T-helper 17 cell (primary cell): ENCODE results near the gene PUS10. TPM values are rescaled to one million over a fixed set of nuclear protein-coding genes. Genes with fewer than 3 reads are reported as not detected.
A peak's percentile ranks its signal among the peaks of the same experiment; 100 is the strongest.
"Not testable (repeated sequence)": the region's sequence is repeated elsewhere in the genome, so short reads cannot be mapped to it uniquely, and the experiment has no call there.

Experiments used
- ATAC-seq: fragments of 150-1000 bp; cut with Tn5 transposase; 2 replicates; pipeline ENCODE4 v1.10.0; 2021; ENCODE audit warnings: mild to moderate bottlenecking, moderate library complexity
- DNase-seq, 3 donors: peaks; one replicate each; pipeline versions ENCODE4 v3.0.0 to v3.0.0-alpha.2; 2020 to 2021
- H3K9me3 ChIP-seq: one replicate; pipeline ENCODE4 v1.7.0; 2013; ENCODE audit warnings: low read length, mild to moderate bottlenecking; ENCODE audit not compliant: control insufficient read depth, poor library complexity, severe bottlenecking
- H3K27ac Mint-ChIP-seq: one replicate; pipeline ENCODE4 v1.8.0; 2022; ENCODE audit warnings: mild to moderate bottlenecking, moderate library complexity, mixed read lengths
- H3K27me3 Mint-ChIP-seq: one replicate; pipeline ENCODE4 v1.8.0; 2022; ENCODE audit warnings: mixed read lengths
- H3K36me3 Mint-ChIP-seq: one replicate; pipeline ENCODE4 v1.8.0; 2022; ENCODE audit warnings: low read depth, mixed read lengths
- H3K4me1 Mint-ChIP-seq: one replicate; pipeline ENCODE4 v1.8.0; 2022; ENCODE audit warnings: mild to moderate bottlenecking, mixed read lengths
- H3K4me3 Mint-ChIP-seq: one replicate; pipeline ENCODE4 v1.8.0; 2022; ENCODE audit warnings: mild to moderate bottlenecking, moderate library complexity, mixed read lengths
- total RNA-seq, 4 donors: library from RNA in 2 of 4; stranded (reverse) in 2 of 4; gene quantifications; one replicate each; pipeline ENCODE4 v1.2.3 and lab custom pipeline; 2022 to 2026

PUS10 gene
- total RNA-seq, 2 donors from 2014 or later = 3.2 to 4.2 TPM

DNA sequence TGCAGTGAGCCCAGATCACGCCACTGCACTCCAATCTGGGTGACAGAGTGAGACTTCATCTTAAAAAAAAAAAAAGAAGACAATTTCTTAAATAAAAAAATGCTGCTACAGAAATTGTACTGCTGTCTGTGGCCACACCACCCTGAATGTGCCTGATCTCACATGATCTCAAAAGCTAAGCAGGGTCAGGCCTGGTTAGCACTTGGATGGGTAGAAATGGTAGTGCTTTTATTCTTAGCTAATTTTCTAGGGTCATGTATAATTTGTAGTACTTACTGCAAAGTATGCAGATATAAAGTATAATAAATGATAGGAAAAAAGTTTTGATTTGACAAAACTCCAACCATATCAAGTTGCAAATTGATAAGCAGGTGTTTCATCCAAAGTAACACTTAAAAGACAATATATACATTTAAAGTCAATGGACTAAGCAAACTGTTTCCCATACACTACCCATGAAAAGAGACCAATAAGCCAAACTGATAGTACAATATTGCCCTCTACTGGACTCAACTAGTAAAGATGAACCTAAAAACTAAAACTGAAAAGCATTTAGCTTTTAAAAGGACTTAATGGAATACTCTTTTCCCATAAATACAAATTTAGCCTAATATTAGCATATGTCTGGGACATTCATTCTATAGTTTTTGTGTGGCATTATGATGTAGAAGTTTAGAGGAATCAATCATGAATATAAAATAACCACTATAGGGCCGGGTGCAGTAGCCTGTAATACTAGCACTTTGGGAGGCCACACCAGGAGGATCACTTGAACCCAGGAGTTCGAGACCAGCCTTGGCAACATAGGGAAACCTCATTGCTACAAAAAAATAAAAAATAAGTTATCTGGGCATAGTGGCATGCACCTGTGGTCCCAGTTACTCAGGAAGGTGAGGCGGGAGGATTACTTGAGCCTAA, 19.2 kb downstream of the PUS10 start:
- no peaks in the 10 kb centered on the region for H3K9me3 ChIP-seq
- Mint-ChIP-seq H3K27ac (no peak overlapping the region), H3K27me3 (no peaks in the 10 kb centered on the region), H3K4me1 (peaks cover 2% of the 10 kb centered on the region), H3K4me3 (no peak overlapping the region), H3K36me3 (no peaks in the 10 kb centered on the region)
- peak; percentile 84 for ATAC-seq
- peak in 1 of 3 donors; percentile 15 for DNase-seq

DNA sequence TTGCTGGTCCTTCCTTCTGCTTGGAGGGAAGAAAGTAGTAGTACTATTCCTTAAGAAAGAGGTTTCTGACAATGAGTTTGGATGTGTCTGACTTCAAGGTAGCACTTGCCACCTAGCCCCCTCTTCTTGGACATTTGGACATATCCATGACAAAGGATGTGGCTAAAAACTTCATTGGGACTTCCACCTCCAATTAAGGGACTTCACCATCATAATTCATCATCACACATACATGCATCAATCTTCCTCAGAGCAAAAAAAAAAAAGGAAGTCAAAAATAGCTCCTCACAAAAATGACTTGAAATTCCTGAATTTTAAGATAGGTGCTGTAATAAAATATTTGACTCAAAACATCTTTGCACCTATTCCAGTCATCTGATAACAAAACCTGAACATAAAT, 23.9 kb downstream of the PUS10 start:
- H3K4me3 Mint-ChIP-seq = no peak overlapping the region
- no peak overlapping the region for H3K27ac Mint-ChIP-seq
- no peaks in the 10 kb centered on the region for H3K9me3 ChIP-seq
- no peaks in the 10 kb centered on the region for H3K36me3 Mint-ChIP-seq
- peaks cover 6% of the 10 kb centered on the region for H3K4me1 Mint-ChIP-seq
- ATAC-seq (no peak), DNase-seq (no peak)
- H3K27me3 Mint-ChIP-seq = no peaks in the 10 kb centered on the region

DNA sequence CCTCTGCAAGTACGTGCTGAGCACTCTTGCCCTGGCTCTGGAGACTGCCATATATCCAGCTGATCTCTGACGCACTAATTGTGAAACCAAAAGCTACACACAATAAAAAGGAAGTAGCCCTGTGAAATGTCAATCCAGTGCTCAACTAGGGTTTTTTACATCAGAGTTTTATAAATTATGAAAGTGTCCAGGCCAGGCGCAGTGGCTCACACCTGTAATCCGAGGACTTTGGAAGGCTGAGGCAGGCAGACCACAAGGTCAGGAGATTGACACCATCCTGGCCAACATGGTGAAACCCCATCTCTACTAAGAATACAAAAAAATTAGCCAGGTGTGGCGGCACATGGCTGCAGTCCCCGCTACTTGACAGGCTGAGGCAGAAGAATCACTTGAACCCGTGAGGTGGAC, 25.1 kb downstream of the PUS10 start:
- Mint-ChIP-seq H3K4me3 (peak overlapping the region; percentile 47), H3K36me3 (no peaks in the 10 kb centered on the region), H3K27me3 (no peaks in the 10 kb centered on the region), H3K4me1 (peaks cover 6% of the 10 kb centered on the region), H3K27ac (peak overlapping the region; percentile 86)
- no peaks in the 10 kb centered on the region for H3K9me3 ChIP-seq
- DNase-seq = no peak
- peak; percentile 97 for ATAC-seq

GRCh38 chr2:60991644-60992043, 26.4 kb downstream of the PUS10 start:
- Mint-ChIP-seq H3K27ac (no peak overlapping the region), H3K27me3 (no peaks in the 10 kb centered on the region), H3K36me3 (peaks cover 2% of the 10 kb centered on the region), H3K4me1 (peaks cover 6% of the 10 kb centered on the region), H3K4me3 (no peak overlapping the region)
- H3K9me3 ChIP-seq = no peaks in the 10 kb centered on the region
- ATAC-seq (no peak), DNase-seq (no peak)

- no peak overlapping the region for H3K4me3 Mint-ChIP-seq
- no peaks in the 10 kb centered on the region for H3K27me3 Mint-ChIP-seq
- peaks cover 2% of the 10 kb centered on the region for H3K36me3 Mint-ChIP-seq
- no peaks in the 10 kb centered on the region for H3K9me3 ChIP-seq
- peaks cover 8% of the 10 kb centered on the region for H3K4me1 Mint-ChIP-seq
- ATAC-seq (no peak), DNase-seq (no peak)
- no peak overlapping the region for H3K27ac Mint-ChIP-seq
Measured at GRCh38 chr2:60989259-60989658, 28.8 kb downstream of the PUS10 start.

DNA sequence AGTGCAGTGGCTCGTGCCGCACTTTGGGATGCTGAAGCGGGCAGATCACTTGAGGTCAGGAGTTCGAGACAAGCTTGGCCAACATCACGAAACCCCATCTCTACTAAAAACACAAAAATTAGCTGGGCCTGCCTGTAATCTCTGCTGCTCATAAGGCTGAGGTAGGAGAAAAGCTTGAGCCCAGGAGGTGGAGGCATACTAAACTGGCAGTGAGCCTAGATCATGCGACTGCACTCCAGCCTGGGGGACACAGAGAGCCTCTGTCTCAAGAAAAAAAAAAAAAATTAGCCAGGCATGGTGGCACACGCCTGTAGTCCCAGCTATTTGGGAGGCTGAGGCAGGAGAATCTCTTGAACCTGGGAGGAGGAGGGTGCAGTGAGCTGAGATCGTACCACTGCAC, 30.4 kb downstream of the PUS10 start:
- H3K27ac Mint-ChIP-seq, H3K9me3 ChIP-seq, DNase-seq, H3K27me3 Mint-ChIP-seq, ATAC-seq, H3K4me3 Mint-ChIP-seq, H3K36me3 Mint-ChIP-seq, H3K4me1 Mint-ChIP-seq: not testable (repeated sequence)

GRCh38 chr2:60987041-60987440, 31.0 kb downstream of the PUS10 start:
- peaks cover 4% of the 10 kb centered on the region for H3K4me1 Mint-ChIP-seq
- no peak overlapping the region for H3K4me3 Mint-ChIP-seq
- DNase-seq (no peak), ATAC-seq (no peak)
- no peaks in the 10 kb centered on the region for H3K9me3 ChIP-seq
- peaks cover 2% of the 10 kb centered on the region for H3K36me3 Mint-ChIP-seq
- H3K27ac Mint-ChIP-seq = no peak overlapping the region
- H3K27me3 Mint-ChIP-seq = no peaks in the 10 kb centered on the region

- no peak overlapping the region for H3K27ac Mint-ChIP-seq
- no peak overlapping the region for H3K4me3 Mint-ChIP-seq
- peaks cover 5% of the 10 kb centered on the region for H3K4me1 Mint-ChIP-seq
- no peaks in the 10 kb centered on the region for H3K27me3 Mint-ChIP-seq
- H3K9me3 ChIP-seq = no peaks in the 10 kb centered on the region
- DNase-seq (no peak), ATAC-seq (no peak)
- H3K36me3 Mint-ChIP-seq = peaks cover 2% of the 10 kb centered on the region
Measured at GRCh38 chr2:60984720-60985119, 33.3 kb downstream of the PUS10 start.

GRCh38 chr2:60982066-60982465, 36.0 kb downstream of the PUS10 start:
- not testable (repeated sequence) for DNase-seq, H3K4me3 Mint-ChIP-seq, H3K27ac Mint-ChIP-seq, H3K27me3 Mint-ChIP-seq, H3K9me3 ChIP-seq, H3K36me3 Mint-ChIP-seq, ATAC-seq
- H3K4me1 Mint-ChIP-seq = peaks cover 12% of the 10 kb centered on the region

DNA sequence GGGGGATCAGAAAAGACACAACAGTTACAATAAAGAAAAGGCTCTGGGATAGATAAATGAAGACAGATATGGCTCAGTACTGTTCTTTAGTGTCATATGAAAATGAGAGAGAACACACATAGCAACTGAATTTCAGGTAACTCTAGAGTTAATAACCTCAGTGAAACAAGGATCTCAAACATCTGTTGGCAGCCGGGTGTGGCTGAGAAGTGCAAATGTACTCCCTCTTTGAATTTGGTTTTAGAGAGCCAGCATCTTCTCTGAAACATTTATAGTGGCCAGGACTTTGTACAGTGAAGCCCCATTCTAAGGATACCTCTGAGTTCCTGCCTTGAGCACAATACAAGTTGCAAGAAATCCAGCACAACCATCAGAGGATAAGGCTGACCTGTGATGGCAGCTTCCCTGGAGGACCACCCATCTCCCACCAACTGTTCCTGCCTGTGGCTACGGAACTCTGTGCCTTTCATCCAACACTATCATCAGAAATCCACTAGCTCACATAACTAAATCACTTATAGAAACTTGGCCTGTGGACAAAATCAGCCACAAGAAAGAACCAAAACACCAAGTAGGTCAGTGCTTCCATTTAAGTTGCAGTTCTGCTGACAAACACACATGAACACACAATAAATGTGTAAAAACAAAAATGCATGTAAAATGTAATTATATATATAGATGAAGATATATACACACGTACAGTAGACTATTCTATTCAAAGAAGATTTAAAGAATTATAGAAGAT, 37.8 kb downstream of the PUS10 start:
- H3K4me1 Mint-ChIP-seq = peaks cover 16% of the 10 kb centered on the region
- DNase-seq (no peak), ATAC-seq (no peak)
- H3K27me3 Mint-ChIP-seq = no peaks in the 10 kb centered on the region
- no peaks in the 10 kb centered on the region for H3K9me3 ChIP-seq
- H3K27ac Mint-ChIP-seq = peak overlapping the region; percentile 39
- H3K36me3 Mint-ChIP-seq = peaks cover 3% of the 10 kb centered on the region
- no peak overlapping the region for H3K4me3 Mint-ChIP-seq

GRCh38 chr2:60979231-60979630, 38.8 kb downstream of the PUS10 start:
- Mint-ChIP-seq H3K27me3 (no peaks in the 10 kb centered on the region), H3K27ac (peak overlapping the region; percentile 39), H3K4me1 (peaks cover 15% of the 10 kb centered on the region), H3K36me3 (peaks cover 3% of the 10 kb centered on the region), H3K4me3 (no peak overlapping the region)
- DNase-seq (no peak), ATAC-seq (no peak)
- no peaks in the 10 kb centered on the region for H3K9me3 ChIP-seq

GRCh38 chr2:60977562-60977895, 40.5 kb downstream of the PUS10 start:
- peaks cover 15% of the 10 kb centered on the region for H3K4me1 Mint-ChIP-seq
- no peak overlapping the region for H3K4me3 Mint-ChIP-seq
- no peaks in the 10 kb centered on the region for H3K27me3 Mint-ChIP-seq
- H3K9me3 ChIP-seq = no peaks in the 10 kb centered on the region
- DNase-seq = no peak
- H3K36me3 Mint-ChIP-seq = peaks cover 3% of the 10 kb centered on the region
- peak overlapping the region; percentile 62 for H3K27ac Mint-ChIP-seq
- no peak for ATAC-seq

DNA sequence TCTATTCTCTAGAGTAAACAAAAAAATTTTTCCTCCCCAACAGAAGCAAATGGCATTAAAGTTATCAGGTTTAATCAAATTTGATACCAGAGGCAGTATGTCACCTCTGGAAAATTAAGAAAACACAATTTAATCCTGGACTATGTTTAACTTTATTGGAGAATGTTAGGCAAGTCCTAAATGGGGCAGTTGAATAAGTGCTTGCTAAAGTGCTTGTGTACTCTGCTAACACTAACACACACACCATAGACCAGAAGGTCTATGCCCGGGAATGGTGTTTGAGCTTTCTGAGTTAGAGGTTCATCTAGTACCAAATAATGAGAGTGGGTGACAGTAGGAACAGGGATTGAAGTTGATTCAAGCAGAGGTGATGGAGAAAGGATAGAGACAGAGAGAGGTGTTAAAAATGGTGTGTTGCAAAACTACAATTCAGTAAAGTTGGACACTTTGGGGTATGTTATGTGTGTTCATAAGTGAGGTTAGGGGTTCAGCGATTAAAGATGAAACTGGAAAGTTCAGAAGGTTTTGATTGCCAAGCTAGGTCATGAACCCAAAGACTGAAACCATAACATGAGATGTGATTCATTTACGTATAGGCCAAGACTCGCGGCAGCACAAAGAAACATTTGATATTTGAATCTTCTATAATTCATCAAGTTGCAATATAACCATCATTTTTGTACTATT, 41.0 kb downstream of the PUS10 start:
- no peaks in the 10 kb centered on the region for H3K27me3 Mint-ChIP-seq
- peaks cover 3% of the 10 kb centered on the region for H3K36me3 Mint-ChIP-seq
- H3K4me3 Mint-ChIP-seq = no peak overlapping the region
- ATAC-seq (no peak), DNase-seq (no peak)
- H3K27ac Mint-ChIP-seq = peak overlapping the region; percentile 62
- H3K9me3 ChIP-seq = no peaks in the 10 kb centered on the region
- peaks cover 15% of the 10 kb centered on the region for H3K4me1 Mint-ChIP-seq
